GM10847 (cell line): ENCODE results near the gene SLC25A28.
A peak's percentile ranks its signal among the peaks of the same experiment; 100 is the strongest.

ENCODE experiments used
- POLR2A ChIP-seq: IDR thresholded peaks from 2 replicates; pipeline ENCODE4 v1.6.1; 2011; ENCODE audit not compliant: insufficient read length; ENCODE audit errors: extremely low read depth

Gene SLC25A28

GRCh38 chr10:99647601-99648151 is 27.4 kb upstream of the SLC25A28 start:
- TF ChIP-seq POLR2A, result no peak

DNA sequence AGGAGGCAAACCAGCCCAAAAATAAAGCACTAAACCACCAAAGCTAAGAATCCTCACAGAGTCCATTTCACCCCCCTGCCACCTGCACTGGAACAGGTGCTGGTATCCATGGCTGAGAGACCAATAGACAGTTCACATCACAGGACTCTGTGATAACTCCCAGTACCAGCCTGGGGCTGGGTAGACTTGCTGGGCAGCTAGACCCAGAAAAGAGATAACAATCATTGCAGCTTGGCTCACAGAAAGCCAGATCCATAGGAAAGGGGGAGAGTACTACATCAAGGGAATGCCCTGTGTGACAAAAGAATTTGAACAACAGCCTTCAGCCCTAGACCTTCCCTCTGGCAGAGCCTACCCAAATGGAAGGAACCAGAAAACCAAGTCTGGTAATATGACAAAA is 13.6 kb upstream of the SLC25A28 start:
- TF ChIP-seq POLR2A, result no peak

DNA sequence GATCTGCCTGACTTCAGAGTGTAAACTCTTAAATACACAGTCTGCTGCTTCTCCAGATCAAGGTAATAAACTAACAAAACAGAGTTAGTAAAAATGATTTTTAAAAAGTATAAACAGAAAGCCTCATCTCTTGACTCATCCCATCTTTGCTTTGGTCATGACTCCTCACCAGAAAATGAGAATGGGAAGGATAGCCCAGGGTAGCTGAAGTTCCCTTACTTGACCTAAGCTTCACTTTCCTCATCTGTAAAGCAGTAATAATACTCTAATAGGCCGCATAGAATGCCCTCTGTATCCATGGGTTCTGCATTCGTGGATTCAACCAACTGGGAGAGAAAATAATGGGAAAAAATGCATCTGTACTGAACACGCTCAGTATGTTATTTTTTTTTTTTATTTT is 11.3 kb upstream of the SLC25A28 start:
- no peak for TF ChIP-seq POLR2A

DNA sequence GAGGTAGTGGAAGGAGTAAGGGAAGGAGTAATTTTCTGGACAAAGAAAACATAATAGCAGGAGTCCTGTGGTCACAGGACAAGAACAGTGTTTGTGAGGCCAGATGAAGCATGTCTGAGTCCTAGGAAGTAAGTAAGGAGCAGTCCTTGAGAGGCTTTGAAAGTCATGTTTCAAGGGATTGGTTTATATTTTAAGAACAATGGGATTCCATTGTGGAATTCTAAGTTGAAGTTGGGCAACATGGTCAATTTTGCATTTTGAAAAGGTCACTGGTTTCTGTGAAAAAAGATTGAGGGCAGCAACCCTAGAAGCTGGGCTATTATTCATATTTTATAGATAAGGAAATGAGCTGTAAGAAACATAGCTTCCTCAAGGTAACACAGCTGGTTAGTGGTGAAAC is 10.8 kb upstream of the SLC25A28 start:
- TF ChIP-seq POLR2A, result no peak

GRCh38 chr10:99630433-99630832 is 10.2 kb upstream of the SLC25A28 start:
- no peak for TF ChIP-seq POLR2A

DNA sequence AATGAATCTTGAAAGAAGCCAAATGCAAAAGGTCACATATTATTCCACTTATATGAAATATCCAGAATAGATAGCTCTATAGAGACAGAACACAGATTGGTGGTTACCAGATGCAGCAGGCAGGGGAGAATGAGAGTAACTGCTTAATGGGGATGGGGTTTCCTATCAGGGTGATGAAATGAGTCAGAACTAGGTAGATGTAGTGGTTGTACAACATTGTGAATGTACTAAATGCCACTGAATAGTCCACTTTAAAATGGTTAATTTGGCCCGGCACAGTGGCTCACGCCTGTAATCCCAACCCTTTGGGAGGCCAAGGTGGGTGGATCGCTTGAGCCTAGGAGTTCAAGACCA is 9.4 kb upstream of the SLC25A28 start:
- TF ChIP-seq POLR2A, result no peak

- TF ChIP-seq POLR2A, result no peak
Measured at GRCh38 chr10:99628923-99629624, 8.8 kb upstream of the SLC25A28 start.

DNA sequence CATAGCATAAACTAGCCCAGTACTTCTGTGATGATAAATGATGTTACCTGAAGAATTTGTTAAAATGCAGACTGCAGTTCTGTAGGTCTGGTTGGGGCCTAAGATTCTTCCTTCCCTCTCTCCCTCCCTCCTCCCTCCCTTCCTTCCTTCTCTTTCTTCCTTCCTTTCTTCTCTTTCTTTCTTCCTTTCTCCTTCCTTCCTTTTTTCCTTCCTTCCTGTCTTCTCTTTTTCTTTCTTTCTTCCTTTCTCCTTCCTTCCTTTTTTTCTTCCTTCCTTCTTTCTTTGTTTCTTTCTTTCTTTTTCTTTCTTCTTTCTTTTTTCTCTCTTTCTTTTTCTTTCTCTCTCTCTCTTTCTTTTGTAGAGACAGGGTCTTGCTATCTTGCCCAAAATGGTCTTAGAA is 3.7 kb upstream of the SLC25A28 start:
- no peak for TF ChIP-seq POLR2A

GRCh38 chr10:99621454-99622251 is 1.4 kb upstream of the SLC25A28 start:
- no peak for TF ChIP-seq POLR2A

DNA sequence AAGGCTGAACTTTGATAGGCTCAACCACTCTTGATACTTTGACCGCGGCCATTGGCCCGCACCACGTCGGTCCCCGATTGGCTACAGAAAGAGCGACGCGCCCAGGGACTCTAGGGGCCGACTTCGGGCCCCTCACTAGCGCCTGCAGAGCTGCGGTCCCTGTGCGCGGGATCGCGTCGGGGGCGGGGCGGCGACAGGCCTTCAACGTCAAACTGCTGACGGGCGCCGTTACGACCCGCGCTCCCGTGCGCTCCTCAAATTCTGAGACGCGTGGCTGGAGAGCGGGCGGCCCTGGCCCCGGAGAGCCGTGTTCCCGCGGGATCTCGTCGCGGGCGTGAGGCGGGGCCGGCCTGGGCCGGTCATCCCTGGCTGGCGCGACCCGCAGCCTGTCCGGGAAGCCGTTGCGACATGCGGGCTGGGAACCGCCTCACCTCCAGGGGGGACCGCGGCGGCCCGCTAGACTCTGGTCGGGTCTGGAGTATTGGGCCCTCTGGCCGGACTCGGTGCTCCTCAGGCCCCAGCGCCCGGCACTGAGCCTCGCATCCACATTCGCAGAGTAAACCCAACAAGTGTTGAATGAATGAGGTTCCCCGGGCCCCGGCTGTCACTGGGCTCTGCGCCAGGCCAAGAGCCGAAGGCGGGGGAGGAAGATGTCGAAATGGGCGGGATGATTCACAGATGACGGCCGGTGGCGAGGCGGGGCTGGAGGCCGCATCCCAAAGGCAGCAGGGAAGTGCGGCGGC is 643 bp upstream of the SLC25A28 start:
- TF ChIP-seq POLR2A, result peak; percentile 72

GRCh38 chr10:99619090-99619800 is 994 bp downstream of the SLC25A28 start:
- no peak for TF ChIP-seq POLR2A

DNA sequence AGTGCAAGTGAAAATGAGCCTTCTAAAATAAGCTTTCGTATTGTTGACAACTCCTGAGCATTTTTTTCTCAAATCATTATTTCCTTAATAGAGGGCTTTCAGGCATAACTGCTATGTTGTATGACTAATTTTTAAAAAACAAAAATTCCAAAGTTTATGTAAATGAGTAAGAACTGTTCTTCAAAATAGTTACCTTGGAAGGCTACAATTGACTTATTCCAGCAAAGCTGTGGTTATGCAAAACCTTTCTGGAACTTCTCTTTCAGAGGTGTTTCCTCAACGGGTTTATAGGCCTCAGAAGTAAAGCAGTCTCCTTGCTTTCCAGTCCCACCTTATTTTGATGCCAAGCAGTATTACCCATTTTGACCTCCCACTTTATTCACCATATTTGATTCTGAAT is 2.5 kb downstream of the SLC25A28 start:
- TF ChIP-seq POLR2A, result no peak

DNA sequence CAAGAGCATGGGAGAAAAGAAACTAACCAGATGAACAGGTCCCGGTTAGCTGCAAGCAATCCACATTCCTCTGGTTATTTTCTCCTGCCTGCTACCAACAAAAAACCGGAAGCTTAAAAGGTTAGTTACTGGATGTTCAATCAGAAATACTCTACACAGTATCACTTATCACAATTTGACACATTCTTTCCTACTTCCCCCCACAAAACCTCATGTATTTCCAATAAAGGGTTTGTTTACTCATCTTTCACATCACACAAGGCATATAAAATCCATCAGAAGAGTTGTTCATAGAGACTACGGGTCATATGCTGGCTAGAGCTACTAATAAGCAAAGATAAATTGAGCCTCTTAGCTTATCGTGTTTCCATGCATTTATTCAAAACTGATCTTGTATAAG is 4.8 kb downstream of the SLC25A28 start:
- TF ChIP-seq POLR2A, result no peak

GRCh38 chr10:99612167-99612831 is 7.9 kb downstream of the SLC25A28 start:
- TF ChIP-seq POLR2A, result no peak

DNA sequence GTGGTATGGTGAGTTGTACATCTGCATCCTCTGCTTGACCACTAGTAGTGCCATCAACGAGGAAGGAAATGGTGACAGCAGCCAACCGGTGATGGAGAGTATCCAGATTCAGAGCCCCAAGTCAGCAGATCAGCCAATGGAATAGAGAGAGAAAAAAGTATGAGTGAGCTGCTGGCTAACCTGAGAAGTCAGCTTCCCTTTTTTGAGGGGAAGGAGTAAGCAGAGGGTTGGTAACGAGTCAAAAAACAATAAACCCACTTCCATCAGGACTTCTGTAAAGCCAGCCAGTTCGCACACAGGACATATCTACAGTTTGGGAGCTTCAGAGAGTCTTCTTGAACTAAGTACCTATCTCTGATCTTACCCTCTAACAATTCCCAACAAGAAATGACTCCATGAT is 8.9 kb downstream of the SLC25A28 start:
- TF ChIP-seq POLR2A, result no peak
